ENCODE results near the gene POTEM.
"Not testable (repeated sequence)": the region's sequence is repeated elsewhere in the genome, so short reads cannot be mapped to it uniquely, and the experiment has no call there.

POTEM gene

DNA sequence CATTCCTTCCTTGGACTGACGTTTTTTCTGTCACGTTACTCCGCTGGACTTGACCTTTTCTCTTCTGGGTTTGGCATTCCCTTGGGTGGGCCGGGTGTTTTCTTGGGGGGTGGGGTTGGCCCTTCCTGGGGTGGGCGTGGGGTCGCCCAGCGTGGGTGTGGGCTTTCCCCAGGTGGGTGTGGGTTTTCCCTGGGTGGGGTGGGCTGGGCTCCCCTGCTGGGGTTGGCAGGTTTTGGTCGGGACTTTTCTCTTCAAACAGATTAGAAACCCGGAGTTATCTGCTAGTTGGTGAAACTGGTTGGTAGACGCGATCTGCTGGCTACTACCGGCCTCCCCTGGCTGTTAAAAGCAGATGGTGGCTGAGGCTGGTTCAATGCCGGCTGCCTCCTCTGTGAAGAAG is at the start of gene POTEM:
POTEM (plus strand) TSS at position 301 of the 400 bp plus-strand sequence; CDS start at position 353, 52 bp downstream.
- TF ChIP-seq GATA2, GATA3 (IDR thresholded peaks at IDR 0.05; ENCODE audit: low read depth, low read length): not testable (repeated sequence)
